OCI-LY3 (cell line): ENCODE measurements around the gene IL17B.

Experiments used
- CTCF ChIP-seq: fragments of 200-600, 300-600 bp; sonication (generic); IDR thresholded peaks from 2 replicates; pipeline ENCODE4 v1.5.1; 2014; ENCODE audit warnings: antibody characterized with exemption, low read length, low read depth
- EZH2phosphoT487 ChIP-seq: fragments of 200-600 bp; shearing (Covaris generic); IDR thresholded peaks from 2 replicates; pipeline ENCODE4 v1.6.1; 2018; ENCODE audit warnings: antibody characterized with exemption, mixed run types, low read depth

GRCh38 chr5:149387081-149387631, 8.1 kb upstream of the IL17B start:
- no peak for TF ChIP-seq CTCF
- TF ChIP-seq EZH2phosphoT487: no peak
